NCI-H2107 (cell line): Measurements from ENCODE around the gene ZNF200.

Experiments
- DNase-seq: peaks from one replicate; lab custom pipeline; 2025; lab: John Stamatoyannopoulos, UW

The ZNF200 gene

DNA sequence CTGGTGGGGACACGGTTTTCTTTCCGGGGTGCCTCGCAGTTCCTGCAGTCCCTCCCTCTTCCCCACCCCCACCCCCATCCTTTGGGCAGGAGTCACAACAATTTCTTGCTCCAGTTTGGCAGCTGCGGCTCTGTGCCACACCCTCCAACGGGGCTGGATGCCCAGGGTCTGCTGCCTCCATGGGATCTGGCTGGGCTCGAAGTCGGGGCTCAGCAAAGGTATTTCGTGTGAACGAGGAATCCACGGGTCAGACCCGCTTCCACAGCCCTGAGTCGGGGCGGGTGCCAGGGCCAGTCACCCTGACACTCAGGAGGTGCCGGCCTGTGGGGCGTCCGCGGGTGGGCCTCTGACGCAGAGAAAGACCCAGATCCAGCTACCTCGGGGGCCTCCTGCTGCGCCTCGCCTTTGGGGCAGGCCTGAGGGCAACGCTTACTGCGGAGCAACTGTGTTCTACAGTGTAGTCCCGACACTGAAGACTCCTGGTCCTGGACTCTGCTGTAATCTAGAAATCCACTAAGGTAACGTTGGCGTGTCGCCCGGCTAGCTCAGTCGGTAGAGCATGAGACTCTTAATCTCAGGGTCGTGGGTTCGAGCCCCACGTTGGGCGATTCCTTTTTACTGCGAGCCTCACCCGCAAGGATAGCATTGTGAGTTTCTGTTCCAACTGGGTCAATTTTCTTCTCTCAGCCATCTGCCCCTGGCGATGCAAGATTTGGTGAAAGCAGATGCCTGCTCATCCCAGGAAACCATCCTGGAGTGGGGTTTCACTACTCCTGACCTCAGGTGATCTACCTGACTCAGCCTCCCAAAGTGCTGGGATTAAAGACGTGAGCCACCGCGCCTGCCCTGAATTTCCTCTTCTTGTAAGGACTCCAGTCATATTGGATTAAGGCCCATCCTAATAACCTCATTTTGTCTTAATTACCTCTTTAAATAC is 59.5 kb downstream of the ZNF200 start:
- DNase-seq = no peak

DNA sequence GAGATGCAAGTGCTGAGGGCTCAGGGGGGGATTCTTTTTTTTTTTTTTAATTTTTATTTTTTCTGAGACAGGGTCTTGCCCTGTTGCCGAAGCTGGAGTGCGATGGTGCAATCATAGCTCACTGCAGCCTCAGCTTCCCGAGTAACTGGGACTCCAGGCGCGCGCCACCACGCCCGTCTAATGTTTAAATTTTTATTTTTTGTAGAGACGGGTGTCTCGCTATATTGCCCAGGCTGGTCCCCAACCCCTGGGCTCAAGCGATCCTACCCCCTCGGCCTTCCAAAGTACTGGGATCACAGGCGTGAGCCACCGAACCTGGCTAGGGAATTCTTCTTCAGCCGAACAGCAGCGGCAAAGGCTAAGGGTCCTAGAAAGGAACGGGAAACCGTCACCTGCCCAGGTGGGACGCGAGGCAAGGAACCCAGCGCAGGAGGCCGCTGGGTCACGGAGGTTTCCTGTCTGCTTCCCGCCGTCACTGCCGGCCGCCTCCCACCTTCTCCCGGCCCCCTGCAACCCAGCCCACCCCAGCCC is 60.3 kb downstream of the ZNF200 start:
- DNase-seq = no peak

DNA sequence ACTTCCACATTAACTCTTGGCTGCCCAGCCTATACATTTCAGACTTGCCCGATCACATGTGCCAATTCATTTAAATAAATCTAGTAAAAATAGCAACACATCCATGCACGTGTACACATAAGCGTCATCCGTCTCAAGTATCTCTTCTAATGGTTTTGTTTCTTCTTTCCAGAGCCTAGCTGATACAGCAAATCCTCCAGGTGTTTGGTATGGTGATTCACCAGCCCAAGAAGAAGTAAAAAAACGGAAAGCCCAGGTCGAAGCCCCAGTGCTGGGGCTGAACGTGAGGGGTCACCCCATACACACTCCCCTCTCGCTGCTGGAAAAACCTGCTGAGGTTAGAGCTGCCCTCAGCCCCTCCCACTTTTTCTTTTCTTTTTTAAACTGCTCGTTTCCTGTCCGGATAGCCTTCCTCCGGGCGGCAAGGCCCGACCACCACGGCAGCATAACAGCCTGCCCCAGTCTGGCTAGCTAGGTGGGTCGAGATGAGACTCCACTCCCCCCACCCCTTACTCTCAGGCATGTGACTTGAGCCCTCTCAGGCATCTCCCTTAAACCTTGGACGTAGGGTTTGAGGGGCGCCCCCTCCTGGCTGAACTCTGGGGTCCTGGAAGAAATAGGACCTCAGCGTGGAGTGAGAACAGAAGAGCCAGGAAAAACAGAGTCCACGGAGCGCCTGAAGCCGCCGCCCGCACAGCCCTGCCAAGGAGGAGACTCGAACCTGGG is 60.9 kb downstream of the ZNF200 start:
- no peak for DNase-seq
